Pulmonary artery endothelial cell (primary cell): ENCODE measurements around the gene CCDC66. TPM values are rescaled to one million over a fixed set of nuclear protein-coding genes. Genes with fewer than 3 reads are reported as not detected.
"Not testable (repeated sequence)": the region's sequence is repeated elsewhere in the genome, so short reads cannot be mapped to it uniquely, and the experiment has no call there.

ENCODE experiments used
- DNase-seq: peaks from one replicate; pipeline ENCODE4 v3.0.0-alpha.2; 2011; ENCODE audit warnings: low read depth, low spot score
- total RNA-seq: library from RNA; depleted of rRNA; stranded (reverse); fragments of >200 nt; gene quantifications from 2 replicates; pipeline ENCODE4 v1.2.3, GENCODE V29; 2014

CCDC66 gene
- total RNA-seq, result 11.9 and 14.7 TPM in 2 replicates

- peak; percentile 73 for DNase-seq
These were observed at the start of gene CCDC66 for GRCh38 chr3:56556908-56557830. TSS of gene CCDC66 (plus strand) at chr3:56557175. CDS start at chr3:56557243, 68 bp downstream.

GRCh38 chr3:56519641-56520040 lies 37.3 kb upstream of the CCDC66 start:
- no peak for DNase-seq

GRCh38 chr3:56522374-56522773 lies 34.6 kb upstream of the CCDC66 start:
- DNase-seq, result no peak

- no peak for DNase-seq
These were observed 31.7 kb upstream of the CCDC66 start for GRCh38 chr3:56525291-56525690.

- no peak for DNase-seq
These were observed 20.2 kb upstream of the CCDC66 start for GRCh38 chr3:56536735-56537134.

GRCh38 chr3:56547486-56547885 lies 9.5 kb upstream of the CCDC66 start:
- DNase-seq, result no peak

GRCh38 chr3:56557831-56558170 lies 826 bp downstream of the CCDC66 start:
- DNase-seq, result no peak

GRCh38 chr3:56573501-56573900 lies 16.5 kb downstream of the CCDC66 start:
- DNase-seq, result no peak

GRCh38 chr3:56581941-56582340 lies 25.0 kb downstream of the CCDC66 start:
- not testable (repeated sequence) for DNase-seq

- DNase-seq, result not testable (repeated sequence)
These were observed 27.3 kb downstream of the CCDC66 start for GRCh38 chr3:56584275-56584674.

- no peak for DNase-seq
These were observed 33.8 kb downstream of the CCDC66 start for GRCh38 chr3:56590814-56591213.

- DNase-seq, result no peak
These were observed 34.3 kb downstream of the CCDC66 start for GRCh38 chr3:56591262-56591661.

- DNase-seq, result no peak
These were observed 36.6 kb downstream of the CCDC66 start for GRCh38 chr3:56593455-56594158.

GRCh38 chr3:56595975-56596840 lies 39.2 kb downstream of the CCDC66 start:
- no peak for DNase-seq

GRCh38 chr3:56608479-56608878 lies 51.5 kb downstream of the CCDC66 start:
- not testable (repeated sequence) for DNase-seq

GRCh38 chr3:56610669-56611335 lies 53.8 kb downstream of the CCDC66 start:
- no peak for DNase-seq

- no peak for DNase-seq
These were observed 54.4 kb downstream of the CCDC66 start for GRCh38 chr3:56611364-56611763.

- no peak for DNase-seq
These were observed 55.2 kb downstream of the CCDC66 start for GRCh38 chr3:56612146-56612545.

- no peak for DNase-seq
These were observed 56.0 kb downstream of the CCDC66 start for GRCh38 chr3:56613016-56613415.

- no peak for DNase-seq
These were observed 59.6 kb downstream of the CCDC66 start for GRCh38 chr3:56616478-56617006.

GRCh38 chr3:56620371-56620770 lies 63.4 kb downstream of the CCDC66 start:
- no peak for DNase-seq
